ENCODE measurements around the gene BRAT1.

- TF ChIP-seq POLR2A (IDR thresholded peaks at IDR 0.05; ENCODE audit: low read length) = no peak
- TF ChIP-seq GATA1 (IDR thresholded peaks at IDR 0.05; ENCODE audit: low read depth, low read length) = no peak
Measured at GRCh38 chr7:2596464-2597272, 41.3 kb upstream of the BRAT1 start.
